Endothelial cell of umbilical vein (primary cell): ENCODE measurements around the gene CTU1. TPM values are rescaled to one million over a fixed set of nuclear protein-coding genes. Genes with fewer than 3 reads are reported as not detected.

Experiments
- BruUV-seq: library from RNA; stranded (reverse); fragments of 400-500 nt; replicated peaks from 2 replicates; lab custom pipeline; 2021; lab: Mats Ljungman, UMichigan
- CTCF ChIA-PET: fragments of 300-600, 350-600 bp; sonication (Branson Sonifier 250); formaldehyde crosslinking; loops from one replicate; lab custom pipeline; 2021; ENCODE audit warnings: antibody characterized with exemption, inconsistent platforms; lab: Charles Lee
- POLR2A ChIA-PET: fragments of 300-600, 350-600 bp; sonication (Branson Sonifier 250); formaldehyde crosslinking; loops from one replicate; lab custom pipeline; 2021; ENCODE audit warnings: antibody characterized with exemption, inconsistent platforms; lab: Charles Lee
- DNase-seq: peaks from one replicate; pipeline ENCODE4 v3.0.0-alpha.2; 2011; ENCODE audit warnings: low read depth, low spot score
- FAIRE-seq: peaks from 2 replicates; lab custom pipeline; 2011; peaks lifted over from hg19 to GRCh38; lab: Jason Lieb, UNC
- H2AFZ ChIP-seq: 2 replicates; pipeline ENCODE4 v1.6.0; 2012; ENCODE audit warnings: low read depth, low read length, control low read depth, inconsistent platforms
- H3K27ac ChIP-seq: 2 replicates; pipeline ENCODE4 v1.5.1; 2011; ENCODE audit warnings: low read depth, mild to moderate bottlenecking, control low read depth, low read length, moderate library complexity; ENCODE audit not compliant: insufficient read depth
- H3K27me3 ChIP-seq, 2 experiments: 2 replicates each; pipeline versions ENCODE4 v1.6.0 to v1.6.1; 2011; ENCODE audit warnings: low read length in 2 of 2, mixed read lengths in 1 of 2; ENCODE audit not compliant: control insufficient read depth in 2 of 2, insufficient read depth in 2 of 2
- H3K36me3 ChIP-seq, 2 experiments: 2 replicates in 1 of 2; 3 replicates in 1 of 2; pipeline ENCODE4 v1.5.1; 2011; ENCODE audit warnings: low read length in 2 of 2, mild to moderate bottlenecking in 1 of 2, moderate library complexity in 1 of 2; ENCODE audit not compliant: control insufficient read depth in 2 of 2, insufficient read depth in 2 of 2; ENCODE audit errors: extremely low read depth in 1 of 2
- H3K4me1 ChIP-seq: 3 replicates; pipeline ENCODE4 v1.5.1; 2011; ENCODE audit warnings: mild to moderate bottlenecking, low read length; ENCODE audit not compliant: control insufficient read depth, insufficient read depth; ENCODE audit errors: extremely low read depth
- H3K4me2 ChIP-seq: 2 replicates; pipeline ENCODE4 v1.6.1; 2011; ENCODE audit warnings: low read length, control low read depth, mixed read lengths; ENCODE audit not compliant: insufficient read depth
- H3K4me3 ChIP-seq, 3 experiments: fragments of 200-600 bp in 1 of 3; sonication (generic), shearing (Covaris generic) in 1 of 3; replicated peaks in 1 of 3; 2 replicates each; pipeline ENCODE4 v1.5.1; 2011 to 2016; ENCODE audit warnings: control low read depth in 3 of 3, low read length in 3 of 3, mild to moderate bottlenecking in 2 of 3, inconsistent platforms in 1 of 3, low read depth in 1 of 3, moderate library complexity in 1 of 3; ENCODE audit not compliant: insufficient read depth in 1 of 3
- H3K79me2 ChIP-seq: 2 replicates; pipeline ENCODE4 v1.6.0; 2012; ENCODE audit warnings: low read length, inconsistent platforms; ENCODE audit not compliant: control insufficient read depth, insufficient read depth
- H3K9ac ChIP-seq: replicated peaks from 2 replicates; pipeline ENCODE3; 2011; ENCODE audit warnings: low read length, control low read depth; ENCODE audit not compliant: insufficient read depth; ENCODE audit errors: extremely low read depth
- H3K9me1 ChIP-seq: replicated peaks from 3 replicates; pipeline ENCODE4 v1.6.0; 2011; ENCODE audit warnings: mild to moderate bottlenecking, low read length; ENCODE audit not compliant: control insufficient read depth, insufficient read depth; ENCODE audit errors: extremely low read depth
- H3K9me3 ChIP-seq: replicated peaks from 2 replicates; pipeline ENCODE4 v1.5.1; 2012; ENCODE audit warnings: low read length, inconsistent platforms; ENCODE audit not compliant: control insufficient read depth, insufficient read depth
- H4K20me1 ChIP-seq: replicated peaks from 2 replicates; pipeline ENCODE3; 2011; ENCODE audit warnings: mild to moderate bottlenecking, low read length; ENCODE audit not compliant: control insufficient read depth, insufficient read depth; ENCODE audit errors: extremely low read depth
- CTCF ChIP-seq, 2 donors: IDR thresholded peaks; 1 replicate in 1 of 2; 2 replicates in 1 of 2; pipeline ENCODE4 v1.5.1; 2011; ENCODE audit warnings: low read length in 2 of 2, mild to moderate bottlenecking in 2 of 2, moderate library complexity in 2 of 2, control low read depth in 1 of 2, inconsistent platforms in 1 of 2, low read depth in 1 of 2; ENCODE audit not compliant: insufficient read depth in 1 of 2; ENCODE audit errors: extremely low read depth in 1 of 2
- EZH2 ChIP-seq: IDR thresholded peaks from 2 replicates; pipeline ENCODE4 v1.6.1; 2012; ENCODE audit warnings: borderline replicate concordance, low read depth, mild to moderate bottlenecking, moderate library complexity, low read length, inconsistent platforms; ENCODE audit not compliant: severe bottlenecking
- FOS ChIP-seq: IDR thresholded peaks from 2 replicates; pipeline ENCODE4 v1.6.1; 2011; ENCODE audit warnings: mild to moderate bottlenecking, low read length, moderate library complexity, borderline replicate concordance; ENCODE audit not compliant: insufficient read depth
- GATA2 ChIP-seq: IDR thresholded peaks from 2 replicates; pipeline ENCODE4 v1.7.0; 2011; ENCODE audit warnings: low read depth, mild to moderate bottlenecking, moderate library complexity, mixed read lengths, low read length; ENCODE audit not compliant: insufficient read length, insufficient read depth
- JUN ChIP-seq: IDR thresholded peaks from 2 replicates; pipeline ENCODE4 v1.6.1; 2011; ENCODE audit warnings: borderline replicate concordance, low read depth; ENCODE audit not compliant: insufficient read length, insufficient read depth
- MAX ChIP-seq: IDR thresholded peaks from 2 replicates; pipeline ENCODE4 v1.6.1; 2011; ENCODE audit not compliant: insufficient read depth, insufficient read length
- MYC ChIP-seq: IDR thresholded peaks from one replicate; pipeline ENCODE4 v1.6.1; 2011; ENCODE audit warnings: mild to moderate bottlenecking, low read depth, low read length
- POLR2A ChIP-seq: IDR thresholded peaks from 2 replicates; pipeline ENCODE4 v1.6.1; 2012; ENCODE audit warnings: low read depth, mild to moderate bottlenecking, control low read depth, low read length
- POLR2AphosphoS5 ChIP-seq: IDR thresholded peaks from 2 replicates; pipeline ENCODE4 v1.6.1; 2012; ENCODE audit warnings: low read depth, mild to moderate bottlenecking, control low read depth, low read length, moderate library complexity; ENCODE audit not compliant: insufficient read depth
- dilution Hi-C: fragments of 300-500 bp; cut with MboI; formaldehyde crosslinking; loops from one replicate; pipeline ENCODE4 v1.15.0; 2019; ENCODE audit warnings: low sequenced_read_pairs; ENCODE audit not compliant: extremely low pct_ligation_motif_present
- intact Hi-C: fragments of 100-400 bp; cut with micrococcal nuclease; formaldehyde crosslinking; loops from one replicate; pipeline ENCODE4 v1.10.0; 2022
- polyA plus RNA-seq, 4 experiments: library from polyadenylated mRNA; depleted of rRNA in 3 of 4; stranded (reverse) in 3 of 4; unstranded in 1 of 4; fragments of >200 nt; gene quantifications; 2 replicates each; pipeline versions ENCODE4 v1.2.1 to v1.2.3, GENCODE V29; 2011 to 2012; ENCODE audit warnings: missing spikeins in 1 of 4
- total RNA-seq: library from RNA; stranded (reverse); gene quantifications from 2 replicates; pipeline ENCODE4 v1.2.3, GENCODE V29; 2021

Gene CTU1
- total and polyA plus RNA-seq, 2 donors (not counting 3 experiments of a cell fraction or from before 2014, with no cell fraction given), result 6.1 to 8.7 TPM

DNA sequence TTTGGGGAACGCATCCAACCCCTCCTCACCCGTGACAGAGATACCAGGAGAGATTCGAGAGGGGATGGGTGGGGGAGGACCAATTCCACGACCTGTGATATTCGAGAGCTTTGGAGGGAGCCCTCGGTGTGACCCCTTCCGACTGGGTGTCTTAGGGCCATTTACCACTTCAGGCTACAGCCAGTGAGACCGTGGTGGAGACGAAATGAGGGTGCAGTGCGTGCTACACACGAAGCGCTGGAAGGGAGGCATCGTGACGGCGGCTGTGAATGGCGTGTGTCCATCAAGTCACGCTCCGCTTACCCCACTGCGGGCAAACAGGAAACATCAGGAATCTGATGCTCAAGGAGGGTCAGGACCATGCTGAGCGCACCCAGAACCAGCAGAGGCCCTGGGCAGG, 10.4 kb downstream of the CTU1 start:
- H3K9me3 ChIP-seq, result no peaks in the 10 kb centered on the region
- H3K4me1 ChIP-seq, result peaks cover 16% of the 10 kb centered on the region
- no peak for TF ChIP-seq GATA2
- no peak for TF ChIP-seq POLR2A
- no peak for TF ChIP-seq FOS
- no peak for TF ChIP-seq JUN
- TF ChIP-seq MYC, result no peak
- no peak for TF ChIP-seq EZH2
- no peak for TF ChIP-seq MAX
- no peak for TF ChIP-seq POLR2AphosphoS5
- TF ChIP-seq CTCF (IDR thresholded peaks at IDR 0.05; ENCODE audit: extremely low read depth in 1 of 2, insufficient read depth in 1 of 2, low read depth in 1 of 2, low read length in 2 of 2), result no peak
- FAIRE-seq (no peak), DNase-seq (no peak)
- POLR2A ChIA-PET, result no interaction called here
- H3K27ac ChIP-seq, result no peak overlapping the region
- H3K4me2 ChIP-seq, result no peak overlapping the region
- H3K27me3 ChIP-seq, result no peaks in the 10 kb centered on the region
- intact Hi-C loops (loop anchor here (1.0 to 5.0 kb wide), 2 partner anchors 11 to 625 kb away; partner anchors contain the start of gene CTU1), dilution Hi-C loops (no loop called here)
- H3K9me1 ChIP-seq, result no peaks in the 10 kb centered on the region
- H4K20me1 ChIP-seq, result no peaks in the 10 kb centered on the region
- H2AFZ ChIP-seq, result no peak overlapping the region
- H3K4me3 ChIP-seq, result no peak overlapping the region
- CTCF ChIA-PET, result no interaction called here
- peaks cover 22% of the 10 kb centered on the region for H3K79me2 ChIP-seq
- H3K36me3 ChIP-seq, result peaks cover 2 to 5% of the 10 kb centered on the region in 2 experiments
- no TSS peak for BruUV-seq
- H3K9ac ChIP-seq, result no peak overlapping the region
